Astrocyte of the cerebellum (primary cell): Measurements from ENCODE around the gene OR4D1.
A peak's percentile ranks its signal among the peaks of the same experiment; 100 is the strongest.

ENCODE experiments used
- DNase-seq: peaks from one replicate; pipeline ENCODE4 v3.0.0-alpha.2; 2011; ENCODE audit warnings: low read depth
- H3K4me3 ChIP-seq: 2 replicates; pipeline ENCODE4 v1.5.1; 2011; ENCODE audit warnings: mild to moderate bottlenecking, low read depth, low read length, moderate library complexity
- in situ Hi-C: cut with HindIII; loops from 2 replicates; pipeline ENCODE4 v1.10.0; 2017; ENCODE audit warnings: low sequenced_read_pairs
- TF ChIP-seq, protein P1 (sequence below): IDR thresholded peaks from 2 replicates; pipeline ENCODE4 v1.5.1; 2012; ENCODE audit warnings: low read length, low read depth, moderate library complexity, mild to moderate bottlenecking; ENCODE audit errors: missing control alignments

The OR4D1 gene

DNA sequence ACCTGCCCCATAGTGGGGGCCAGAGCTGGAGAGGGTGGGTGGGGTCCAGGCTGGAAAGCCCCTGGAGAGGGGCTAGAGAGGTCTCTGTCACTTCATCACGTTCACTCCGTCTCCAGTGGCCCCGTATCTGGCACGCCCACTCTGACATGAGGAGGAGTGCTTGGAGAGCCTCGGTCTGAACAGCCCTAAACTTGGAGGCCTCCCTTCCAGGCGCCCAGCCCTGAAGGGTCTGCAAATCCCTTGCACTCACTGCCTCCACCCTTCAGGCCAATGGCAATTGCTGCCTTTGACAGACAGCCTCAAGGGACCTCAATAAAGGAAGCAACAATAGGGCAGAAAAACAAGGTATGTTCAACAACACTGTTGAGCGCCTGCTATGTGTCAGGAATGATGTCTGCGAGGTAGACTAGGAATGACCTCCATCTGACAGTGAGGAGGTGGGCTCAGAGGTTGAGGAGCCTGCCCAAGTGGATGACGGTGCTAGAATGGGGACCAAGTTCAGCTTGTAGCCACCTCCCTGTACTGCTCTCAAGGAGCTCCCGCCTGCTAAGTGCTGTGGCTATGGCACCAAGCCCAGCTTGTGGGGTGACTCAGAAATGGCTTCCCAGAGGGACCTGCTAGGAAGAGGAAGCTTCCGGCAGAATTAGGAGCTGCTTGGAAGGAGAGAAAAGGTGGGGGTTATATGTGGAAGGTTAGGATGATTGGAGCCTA, 41.4 kb downstream of the OR4D1 start:
- TF ChIP-seq, protein P1, sequence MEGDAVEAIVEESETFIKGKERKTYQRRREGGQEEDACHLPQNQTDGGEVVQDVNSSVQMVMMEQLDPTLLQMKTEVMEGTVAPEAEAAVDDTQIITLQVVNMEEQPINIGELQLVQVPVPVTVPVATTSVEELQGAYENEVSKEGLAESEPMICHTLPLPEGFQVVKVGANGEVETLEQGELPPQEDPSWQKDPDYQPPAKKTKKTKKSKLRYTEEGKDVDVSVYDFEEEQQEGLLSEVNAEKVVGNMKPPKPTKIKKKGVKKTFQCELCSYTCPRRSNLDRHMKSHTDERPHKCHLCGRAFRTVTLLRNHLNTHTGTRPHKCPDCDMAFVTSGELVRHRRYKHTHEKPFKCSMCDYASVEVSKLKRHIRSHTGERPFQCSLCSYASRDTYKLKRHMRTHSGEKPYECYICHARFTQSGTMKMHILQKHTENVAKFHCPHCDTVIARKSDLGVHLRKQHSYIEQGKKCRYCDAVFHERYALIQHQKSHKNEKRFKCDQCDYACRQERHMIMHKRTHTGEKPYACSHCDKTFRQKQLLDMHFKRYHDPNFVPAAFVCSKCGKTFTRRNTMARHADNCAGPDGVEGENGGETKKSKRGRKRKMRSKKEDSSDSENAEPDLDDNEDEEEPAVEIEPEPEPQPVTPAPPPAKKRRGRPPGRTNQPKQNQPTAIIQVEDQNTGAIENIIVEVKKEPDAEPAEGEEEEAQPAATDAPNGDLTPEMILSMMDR: no peak
- peak; percentile 84 for DNase-seq
- H3K4me3 ChIP-seq: no peak overlapping the region
- in situ Hi-C loops: no loop called here

DNA sequence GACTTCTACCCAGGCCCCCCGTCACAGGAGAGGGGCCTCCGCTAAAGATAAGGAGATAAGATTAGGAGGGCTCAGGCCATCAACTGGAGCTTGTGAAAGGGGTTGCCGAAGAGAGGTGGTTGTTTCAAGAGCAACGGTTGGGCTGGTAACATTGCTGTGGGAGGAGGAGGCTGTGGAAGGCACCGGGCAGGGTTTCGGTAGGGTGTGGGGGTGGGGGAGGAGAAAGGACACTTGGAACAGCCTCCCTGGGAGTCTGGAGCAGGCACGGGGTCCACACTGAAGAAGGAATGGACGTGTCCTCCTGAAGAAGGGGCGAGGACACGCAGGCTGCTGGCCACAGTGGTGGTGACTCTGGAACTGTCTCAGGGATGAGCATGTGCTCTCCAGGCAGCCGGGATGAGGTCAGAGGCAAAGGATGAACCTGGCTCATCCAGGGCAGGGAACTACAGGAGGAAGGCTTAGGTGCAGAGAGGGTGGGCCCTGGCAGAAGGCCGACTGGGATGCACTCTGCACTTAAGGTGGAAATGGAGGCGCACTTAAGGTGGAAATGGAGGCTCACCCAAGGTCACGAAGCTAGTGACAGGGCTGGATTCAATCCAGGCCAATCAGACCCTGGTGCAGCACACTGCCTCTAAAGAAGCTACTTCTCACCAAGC, 43.2 kb downstream of the OR4D1 start:
- TF ChIP-seq, protein P1: no peak
- no peak for DNase-seq
- H3K4me3 ChIP-seq: no peak overlapping the region
- in situ Hi-C loops: no loop called here

DNA sequence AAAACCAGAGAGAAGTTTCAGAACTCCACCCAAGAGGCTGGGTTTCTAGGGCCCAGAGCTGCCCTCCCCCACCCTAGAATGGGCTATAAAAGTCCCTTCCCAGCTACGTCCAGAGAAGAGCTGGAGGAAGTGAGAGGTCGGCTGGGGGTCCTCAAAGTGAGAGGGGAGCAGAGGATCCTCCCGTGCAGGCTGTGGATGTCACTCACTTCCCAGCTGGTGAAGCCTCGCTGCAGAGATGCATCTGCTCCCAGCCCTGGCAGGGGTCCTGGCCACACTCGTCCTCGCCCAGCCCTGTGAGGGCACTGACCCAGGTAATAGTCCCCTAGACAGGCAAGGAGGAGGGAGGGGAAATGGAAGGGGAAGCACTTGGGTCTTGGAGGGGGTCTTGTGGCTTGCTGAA, 44.4 kb downstream of the OR4D1 start, which contains the start of gene EPX:
Gene EPX (plus strand): TSS at position 115 of the 400 bp plus-strand sequence. CDS start 121 bp downstream, at position 236.
- H3K4me3 ChIP-seq: no peak within 1 kb of the TSS
- TF ChIP-seq, protein P1: no peak
- DNase-seq: no peak
- in situ Hi-C loops: no loop called here

DNA sequence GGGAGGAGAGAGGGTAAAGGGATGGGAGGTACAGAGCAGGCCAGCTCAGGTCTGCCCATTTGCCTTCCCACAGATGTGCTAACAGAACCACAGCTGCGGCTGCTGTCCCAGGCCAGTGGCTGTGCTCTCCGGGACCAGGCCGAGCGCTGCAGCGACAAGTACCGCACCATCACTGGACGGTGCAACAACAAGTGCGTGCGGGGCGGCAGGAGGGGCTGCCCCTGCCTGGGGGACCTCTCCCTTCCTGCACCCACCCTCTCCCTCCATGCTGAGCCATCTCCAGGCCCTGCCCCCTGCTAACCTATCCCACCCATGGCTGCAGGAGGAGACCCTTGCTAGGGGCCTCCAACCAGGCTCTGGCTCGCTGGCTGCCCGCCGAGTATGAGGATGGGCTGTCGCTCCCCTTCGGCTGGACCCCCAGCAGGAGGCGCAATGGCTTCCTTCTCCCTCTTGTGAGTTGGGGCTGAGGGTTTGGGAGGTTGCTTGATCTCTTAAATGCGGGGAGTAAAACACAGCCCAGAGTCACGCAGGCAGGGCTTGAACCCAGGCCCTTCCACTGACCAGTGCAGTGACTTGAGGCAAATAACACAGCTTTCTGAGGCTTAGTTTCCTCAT, 45.6 kb downstream of the OR4D1 start:
- in situ Hi-C loops: no loop called here
- H3K4me3 ChIP-seq: no peak overlapping the region
- DNase-seq: no peak
- TF ChIP-seq, protein P1: no peak

DNA sequence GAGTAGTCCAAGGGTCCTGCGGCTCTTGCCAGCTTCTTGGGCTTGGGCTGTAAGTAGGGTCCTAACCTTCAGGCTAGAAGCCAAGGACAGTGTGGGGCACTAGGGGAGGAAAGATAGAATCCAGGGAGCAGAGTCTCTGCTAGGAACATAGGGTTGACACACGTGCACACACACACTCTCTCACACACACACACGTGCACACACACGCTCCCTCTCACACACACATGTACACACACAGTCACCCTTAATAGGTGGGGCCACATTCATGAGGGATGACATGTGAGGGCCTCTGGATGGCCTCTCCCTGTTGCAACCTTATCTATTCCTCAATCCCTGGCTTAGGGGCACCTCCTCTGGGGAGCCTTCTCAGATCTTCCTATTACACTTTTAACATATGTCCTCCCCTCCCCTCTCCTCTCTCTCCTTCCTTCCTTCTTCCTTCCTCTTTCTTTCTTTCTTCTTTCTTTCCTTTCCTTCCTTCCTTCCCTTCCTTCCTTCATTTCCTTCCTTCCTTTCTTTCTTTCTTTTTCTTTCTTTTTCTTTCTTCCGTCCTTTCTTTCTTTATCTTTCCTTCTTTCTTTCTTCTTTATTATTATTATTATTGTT, 47.4 kb downstream of the OR4D1 start:
- no peak overlapping the region for H3K4me3 ChIP-seq
- TF ChIP-seq, protein P1: no peak
- in situ Hi-C loops: no loop called here
- DNase-seq: no peak

DNA sequence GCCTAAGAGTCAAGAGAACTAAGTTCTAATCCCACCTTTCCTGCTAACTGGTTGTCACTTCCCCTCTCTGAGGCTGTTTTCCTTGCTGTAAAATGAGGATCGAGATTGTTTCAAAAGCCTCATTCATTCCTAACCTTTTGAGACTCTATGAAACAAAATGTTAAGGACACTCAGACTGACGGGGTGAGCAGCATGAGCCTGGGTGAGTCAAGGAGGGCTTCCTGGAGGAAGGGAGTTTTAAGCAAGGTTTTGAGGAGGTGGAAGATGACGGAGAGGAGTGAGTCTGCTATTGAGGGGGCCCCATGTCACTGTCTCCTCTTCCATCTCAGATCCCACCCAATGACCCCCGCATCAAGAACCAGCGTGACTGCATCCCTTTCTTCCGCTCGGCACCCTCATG, 48.4 kb downstream of the OR4D1 start:
- TF ChIP-seq, protein P1: no peak
- in situ Hi-C loops: no loop called here
- no peak overlapping the region for H3K4me3 ChIP-seq
- no peak for DNase-seq
